Measurements from ENCODE around the gene MAST2.

MAST2 gene

DNA sequence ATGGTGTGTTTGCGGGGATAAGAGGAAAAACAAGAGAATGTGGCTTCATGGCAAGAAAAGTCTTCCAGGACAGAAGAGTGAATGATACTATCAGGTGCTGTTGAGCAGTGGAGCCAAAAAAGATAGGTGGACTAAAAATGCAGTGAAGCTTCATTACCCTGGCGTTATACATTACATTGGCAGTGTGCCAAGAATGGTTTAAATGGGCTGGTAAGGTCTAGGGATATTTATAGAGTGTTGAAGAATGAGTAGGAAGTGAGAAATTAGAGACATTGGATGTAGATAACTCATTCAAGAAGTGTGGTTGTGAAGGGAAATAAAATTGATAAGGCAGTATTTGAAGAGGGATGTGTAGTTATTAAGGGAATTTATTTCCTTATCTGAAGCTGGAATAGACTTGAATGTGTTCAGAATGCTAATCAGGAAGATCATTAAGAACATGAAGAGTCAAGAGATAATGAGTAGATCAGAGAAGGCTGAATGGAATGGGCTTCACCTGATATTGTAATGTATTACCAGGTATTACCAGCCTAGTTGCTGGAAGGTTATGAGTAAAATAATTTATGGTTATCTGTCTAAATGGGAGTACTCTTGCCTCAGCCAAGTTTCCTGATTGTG is 72.7 kb downstream of the MAST2 start:
- Histone ChIP-seq H3K9me3 (ENCODE audit: control insufficient read depth, low read length) (no peaks in the 10 kb centered on the region), H3K4me3 (ENCODE audit: extremely low read depth, insufficient read depth, low read length, poor library complexity, severe bottlenecking) (no peak overlapping the region), H3K36me3 (ENCODE audit: control insufficient read depth, insufficient read depth, low read length) (no peaks in the 10 kb centered on the region), H3K4me1 (ENCODE audit: control insufficient read depth, insufficient read depth, low read length, poor library complexity, severe bottlenecking) (peaks cover 5% of the 10 kb centered on the region), H3K27ac (ENCODE audit: low read depth, low read length, severe bottlenecking) (no peak overlapping the region)
- 100% methylated on average over 2 of the region's 2 CpGs for WGBS, 2 experiments (ENCODE audit: insufficient coverage in 2 of 2)

DNA sequence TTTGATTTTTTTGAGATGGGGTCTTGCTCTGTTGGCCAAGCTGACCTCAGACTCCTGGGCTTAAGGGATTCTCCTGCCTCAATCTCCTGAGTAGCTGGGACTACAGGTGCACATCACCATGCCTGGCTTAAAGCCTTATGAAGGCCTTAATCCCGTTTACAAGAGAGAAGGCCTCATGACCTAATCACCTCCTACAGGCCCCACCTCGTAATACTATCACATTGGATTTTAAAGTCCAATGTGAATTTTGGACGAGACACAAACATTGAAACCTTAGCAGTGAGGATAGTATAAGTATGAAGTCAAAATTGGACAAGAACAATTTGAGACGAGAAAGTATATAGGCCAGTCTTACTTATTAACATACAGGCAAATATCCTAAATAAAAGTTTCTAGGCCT is 73.9 kb downstream of the MAST2 start:
- WGBS, 2 experiments (ENCODE audit: insufficient coverage in 2 of 2) = 100% methylated on average over 1 of the region's 4 CpGs; no CpG with 5 or more reads in 1 of the 2 experiments
- Histone ChIP-seq H3K9me3 (ENCODE audit: control insufficient read depth, low read length) (no peaks in the 10 kb centered on the region), H3K4me1 (ENCODE audit: control insufficient read depth, insufficient read depth, low read length, poor library complexity, severe bottlenecking) (peaks cover 7% of the 10 kb centered on the region), H3K4me3 (ENCODE audit: extremely low read depth, insufficient read depth, low read length, poor library complexity, severe bottlenecking) (no peak overlapping the region), H3K27ac (ENCODE audit: low read depth, low read length, severe bottlenecking) (no peak overlapping the region), H3K36me3 (ENCODE audit: control insufficient read depth, insufficient read depth, low read length) (no peaks in the 10 kb centered on the region)

DNA sequence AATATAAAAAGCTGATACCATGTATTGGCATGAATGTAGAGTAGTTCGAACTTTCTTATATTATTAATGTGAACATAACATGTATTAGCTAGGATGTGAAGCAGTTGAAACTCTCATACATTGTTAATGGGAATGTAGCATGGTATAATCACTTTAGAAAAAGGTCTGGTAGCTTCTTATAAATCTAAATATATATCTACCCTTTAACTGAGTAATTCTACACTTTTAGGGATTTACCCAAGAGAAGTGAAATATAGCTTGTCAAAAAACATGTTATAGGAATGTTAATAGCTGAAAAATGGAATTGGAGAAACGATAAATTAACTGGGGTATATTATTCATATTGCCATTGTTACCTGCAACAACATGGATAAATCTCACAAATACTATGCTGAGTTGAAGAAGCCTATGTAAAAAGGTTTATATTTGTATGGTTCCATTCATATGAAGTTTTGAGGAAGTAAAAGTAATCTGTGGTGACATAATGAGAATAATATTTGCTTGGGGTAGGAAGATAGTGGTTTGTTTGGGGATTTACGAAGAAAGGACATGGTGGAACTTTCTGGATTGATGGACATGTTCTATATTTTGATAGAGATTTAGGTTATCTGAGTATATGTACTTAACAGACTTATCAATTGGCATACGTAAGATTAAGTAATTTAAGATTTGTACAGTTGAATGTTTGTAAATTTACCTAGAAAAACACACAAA is 76.6 kb downstream of the MAST2 start:
- peaks cover 10% of the 10 kb centered on the region for H3K4me1 ChIP-seq (ENCODE audit: control insufficient read depth, insufficient read depth, low read length, poor library complexity, severe bottlenecking)

DNA sequence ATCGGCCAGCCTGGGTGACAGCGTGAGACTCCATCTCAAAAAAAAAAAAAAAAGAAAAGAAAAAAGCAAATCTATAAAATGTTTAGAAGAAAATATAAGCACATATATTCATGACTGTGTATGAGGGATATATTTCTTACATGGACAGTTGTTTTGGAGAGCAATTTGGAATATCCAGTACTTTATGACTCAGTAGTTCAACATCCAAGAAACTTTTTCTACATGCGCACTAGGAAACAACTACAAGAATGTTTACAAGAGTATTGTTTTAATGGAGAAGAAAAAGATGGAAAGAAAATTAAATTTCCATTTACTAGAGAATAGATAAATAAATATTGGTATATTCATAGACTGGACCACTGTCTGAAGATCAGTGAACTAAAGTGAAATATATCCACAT is 77.5 kb downstream of the MAST2 start:
- Histone ChIP-seq H3K4me1 (ENCODE audit: control insufficient read depth, insufficient read depth, low read length, poor library complexity, severe bottlenecking) (peaks cover 10% of the 10 kb centered on the region), H3K9me3 (ENCODE audit: control insufficient read depth, low read length) (no peaks in the 10 kb centered on the region), H3K4me3 (ENCODE audit: extremely low read depth, insufficient read depth, low read length, poor library complexity, severe bottlenecking) (no peak overlapping the region), H3K36me3 (ENCODE audit: control insufficient read depth, insufficient read depth, low read length) (peaks cover 3% of the 10 kb centered on the region), H3K27ac (ENCODE audit: low read depth, low read length, severe bottlenecking) (no peak overlapping the region)
- WGBS, 2 experiments (ENCODE audit: insufficient coverage in 2 of 2) = no CpG with 5 or more reads among the region's 3 CpGs

More for the DNA sequence above, 76.6 kb downstream of the MAST2 start:
- no peak overlapping the region for H3K27ac ChIP-seq (ENCODE audit: low read depth, low read length, severe bottlenecking)
- H3K9me3 ChIP-seq (ENCODE audit: control insufficient read depth, low read length) = no peaks in the 10 kb centered on the region
- 78 to 100% methylated on average over 1 of the region's 4 CpGs for WGBS, 2 experiments (ENCODE audit: insufficient coverage in 2 of 2)
- H3K36me3 ChIP-seq (ENCODE audit: control insufficient read depth, insufficient read depth, low read length) = peaks cover 3% of the 10 kb centered on the region
- H3K4me3 ChIP-seq (ENCODE audit: extremely low read depth, insufficient read depth, low read length, poor library complexity, severe bottlenecking) = no peak overlapping the region

DNA sequence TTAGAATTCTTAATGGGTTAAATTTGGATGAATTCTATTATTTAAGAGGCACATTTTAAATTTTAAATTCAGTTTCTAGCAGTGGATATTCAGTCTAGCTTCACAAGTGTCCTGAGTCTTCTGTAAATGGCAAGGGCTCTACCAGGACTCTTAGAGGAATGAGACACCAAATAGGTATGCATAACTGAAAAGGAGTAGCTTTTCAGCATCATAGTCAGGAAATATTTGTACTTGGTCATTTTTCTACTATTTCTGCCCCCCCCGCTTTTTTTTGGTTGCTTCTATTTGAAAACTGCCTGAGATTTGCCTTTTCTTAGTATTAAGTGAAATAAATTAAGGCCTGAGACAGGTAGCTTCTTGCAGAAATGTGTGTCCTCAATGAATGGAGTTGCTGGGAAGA is 80.2 kb downstream of the MAST2 start:
- Histone ChIP-seq H3K9me3 (ENCODE audit: control insufficient read depth, low read length) (no peaks in the 10 kb centered on the region), H3K4me3 (ENCODE audit: extremely low read depth, insufficient read depth, low read length, poor library complexity, severe bottlenecking) (no peak overlapping the region), H3K36me3 (ENCODE audit: control insufficient read depth, insufficient read depth, low read length) (peaks cover 3% of the 10 kb centered on the region), H3K4me1 (ENCODE audit: control insufficient read depth, insufficient read depth, low read length, poor library complexity, severe bottlenecking) (peaks cover 10% of the 10 kb centered on the region), H3K27ac (ENCODE audit: low read depth, low read length, severe bottlenecking) (no peak overlapping the region)
- no CpG with 5 or more reads among the region's 1 CpG for WGBS, 2 experiments (ENCODE audit: insufficient coverage in 2 of 2)

DNA sequence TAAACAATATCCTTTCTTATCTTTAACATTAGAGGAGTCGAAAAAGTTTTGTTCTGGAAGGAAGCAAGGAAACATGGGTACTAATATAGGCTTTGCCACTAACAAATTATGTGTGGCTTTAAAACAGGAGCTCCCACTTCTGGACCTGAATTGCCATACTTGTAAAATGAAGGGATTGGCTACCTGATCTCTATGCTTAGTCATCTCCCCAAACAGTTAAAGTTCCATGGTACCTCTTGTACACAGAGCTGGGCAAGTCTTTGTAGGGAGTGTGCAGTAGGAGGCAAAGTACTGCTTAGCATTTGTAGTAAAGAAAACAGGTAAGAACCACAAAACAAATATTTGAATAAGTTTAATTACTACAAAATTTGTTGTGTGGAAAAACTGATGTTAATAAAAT is 81.3 kb downstream of the MAST2 start:
- WGBS, 2 experiments (ENCODE audit: insufficient coverage in 2 of 2) = no CpG with 5 or more reads among the region's 1 CpG
- peaks cover 10% of the 10 kb centered on the region for H3K4me1 ChIP-seq (ENCODE audit: control insufficient read depth, insufficient read depth, low read length, poor library complexity, severe bottlenecking)
- no peak overlapping the region for H3K4me3 ChIP-seq (ENCODE audit: extremely low read depth, insufficient read depth, low read length, poor library complexity, severe bottlenecking)
- peaks cover 6% of the 10 kb centered on the region for H3K36me3 ChIP-seq (ENCODE audit: control insufficient read depth, insufficient read depth, low read length)
- H3K27ac ChIP-seq (ENCODE audit: low read depth, low read length, severe bottlenecking) = no peak overlapping the region
- no peaks in the 10 kb centered on the region for H3K9me3 ChIP-seq (ENCODE audit: control insufficient read depth, low read length)

DNA sequence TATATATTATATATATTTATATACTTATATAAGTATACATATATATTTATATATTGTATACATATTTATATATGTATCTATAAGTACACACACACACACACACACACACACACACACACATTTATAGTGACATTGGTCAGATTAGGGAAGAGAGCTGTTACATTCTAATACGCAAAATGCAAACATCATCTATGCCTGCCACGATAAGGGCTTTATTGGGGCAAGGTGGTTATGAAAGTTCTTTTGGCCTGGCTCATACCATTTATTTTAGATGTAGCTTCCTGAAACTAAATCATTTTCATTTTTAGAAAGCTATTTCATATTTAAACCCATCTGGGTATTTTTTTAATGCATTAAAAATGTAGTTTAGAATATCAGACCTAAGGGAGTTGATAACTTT is 82.8 kb downstream of the MAST2 start:
- Histone ChIP-seq H3K27ac (ENCODE audit: low read depth, low read length, severe bottlenecking) (no peak overlapping the region), H3K36me3 (ENCODE audit: control insufficient read depth, insufficient read depth, low read length) (peaks cover 6% of the 10 kb centered on the region), H3K4me3 (ENCODE audit: extremely low read depth, insufficient read depth, low read length, poor library complexity, severe bottlenecking) (no peak overlapping the region), H3K4me1 (ENCODE audit: control insufficient read depth, insufficient read depth, low read length, poor library complexity, severe bottlenecking) (peaks cover 7% of the 10 kb centered on the region), H3K9me3 (ENCODE audit: control insufficient read depth, low read length) (no peaks in the 10 kb centered on the region)
- no CpG with 5 or more reads among the region's 2 CpGs for WGBS, 2 experiments (ENCODE audit: insufficient coverage in 2 of 2)

DNA sequence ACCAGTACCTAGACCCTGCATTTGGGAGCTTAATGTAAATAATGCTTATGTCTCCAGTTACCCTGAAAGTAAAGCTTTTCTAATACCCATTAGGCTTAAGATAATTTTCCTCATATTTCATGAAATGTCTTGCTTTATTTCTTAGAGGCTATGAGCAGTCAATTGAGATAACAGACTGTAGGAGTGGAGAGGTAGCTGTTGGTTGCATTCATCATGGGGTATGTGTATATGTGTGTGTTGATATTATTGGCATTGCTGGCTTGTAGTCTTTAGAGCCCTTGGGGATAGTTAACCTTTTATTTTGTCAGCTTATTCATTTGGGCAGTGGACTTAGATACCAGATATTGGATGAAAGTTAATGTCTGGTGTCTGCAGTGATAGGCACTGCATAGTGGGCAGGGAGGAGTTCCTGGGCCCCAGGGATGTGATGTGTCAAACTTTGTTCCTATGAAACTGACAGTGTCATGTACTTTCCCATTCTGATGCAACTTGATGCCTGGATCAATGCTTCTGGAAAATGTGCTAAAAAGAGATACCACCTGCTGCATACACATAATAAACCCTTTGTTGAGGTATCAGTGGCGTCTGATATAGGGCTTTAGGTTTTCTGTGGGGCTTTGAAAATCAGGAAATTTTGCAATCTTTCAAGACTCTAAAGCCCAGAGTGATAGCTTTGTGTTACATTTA is 83.9 kb downstream of the MAST2 start:
- Histone ChIP-seq H3K4me3 (ENCODE audit: extremely low read depth, insufficient read depth, low read length, poor library complexity, severe bottlenecking) (no peak overlapping the region), H3K36me3 (ENCODE audit: control insufficient read depth, insufficient read depth, low read length) (peaks cover 6% of the 10 kb centered on the region), H3K4me1 (ENCODE audit: control insufficient read depth, insufficient read depth, low read length, poor library complexity, severe bottlenecking) (peaks cover 15% of the 10 kb centered on the region), H3K9me3 (ENCODE audit: control insufficient read depth, low read length) (no peaks in the 10 kb centered on the region), H3K27ac (ENCODE audit: low read depth, low read length, severe bottlenecking) (no peak overlapping the region)
- WGBS, 2 experiments (ENCODE audit: insufficient coverage in 2 of 2) = no CpG with 5 or more reads among the region's 1 CpG

DNA sequence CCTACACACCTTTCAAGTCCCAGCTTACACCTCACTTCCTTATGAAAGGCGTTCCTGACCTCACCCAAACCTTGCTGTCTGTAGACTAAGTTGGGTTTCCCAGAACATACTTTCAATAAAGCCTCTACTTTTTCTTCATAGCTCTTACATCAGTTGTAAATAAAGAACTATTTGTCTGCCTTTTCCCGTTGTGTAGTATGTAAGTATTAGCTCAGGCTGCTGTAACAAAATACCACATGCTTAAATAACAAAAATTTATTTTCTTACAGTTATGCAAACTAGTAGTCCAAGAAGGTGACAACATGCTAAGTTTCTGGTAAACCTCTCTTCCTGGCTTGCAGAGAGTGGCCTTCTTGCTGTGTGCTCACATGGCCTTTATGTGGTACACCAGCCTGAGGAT is 86.7 kb downstream of the MAST2 start:
- Histone ChIP-seq H3K9me3 (ENCODE audit: control insufficient read depth, low read length) (no peaks in the 10 kb centered on the region), H3K27ac (ENCODE audit: low read depth, low read length, severe bottlenecking) (no peak overlapping the region), H3K4me1 (ENCODE audit: control insufficient read depth, insufficient read depth, low read length, poor library complexity, severe bottlenecking) (peaks cover 16% of the 10 kb centered on the region), H3K36me3 (ENCODE audit: control insufficient read depth, insufficient read depth, low read length) (peaks cover 3% of the 10 kb centered on the region), H3K4me3 (ENCODE audit: extremely low read depth, insufficient read depth, low read length, poor library complexity, severe bottlenecking) (no peak overlapping the region)
- WGBS, 2 experiments (ENCODE audit: insufficient coverage in 2 of 2) = 89 to 100% methylated on average over 1 of the region's 2 CpGs

DNA sequence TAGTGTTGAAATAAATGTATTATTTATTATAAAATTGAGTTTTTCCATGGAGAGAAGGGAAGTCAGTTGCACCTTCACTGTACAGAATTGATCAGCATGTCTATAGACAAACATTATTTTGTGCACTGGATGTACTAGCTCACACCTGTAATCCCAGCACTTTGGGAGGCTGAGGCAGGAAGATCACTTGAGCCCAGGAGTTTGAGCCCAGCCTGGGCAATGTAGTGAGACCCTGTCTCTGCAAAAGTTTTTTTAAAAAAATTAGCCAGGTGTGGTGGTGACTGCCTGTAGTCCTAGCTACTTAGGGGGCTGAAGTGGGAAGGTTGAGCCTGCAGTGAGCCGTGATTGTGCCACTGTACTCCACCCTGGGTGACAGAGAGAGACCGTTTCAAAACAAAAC is 87.7 kb downstream of the MAST2 start:
- Histone ChIP-seq H3K36me3 (ENCODE audit: control insufficient read depth, insufficient read depth, low read length) (peaks cover 3% of the 10 kb centered on the region), H3K27ac (ENCODE audit: low read depth, low read length, severe bottlenecking) (no peak overlapping the region), H3K9me3 (ENCODE audit: control insufficient read depth, low read length) (no peaks in the 10 kb centered on the region), H3K4me3 (ENCODE audit: extremely low read depth, insufficient read depth, low read length, poor library complexity, severe bottlenecking) (no peak overlapping the region), H3K4me1 (ENCODE audit: control insufficient read depth, insufficient read depth, low read length, poor library complexity, severe bottlenecking) (peaks cover 16% of the 10 kb centered on the region)
- WGBS, 2 experiments (ENCODE audit: insufficient coverage in 2 of 2) = 80% methylated on average over 1 of the region's 2 CpGs; no CpG with 5 or more reads in 1 of the 2 experiments
